HEK293T (cell line): ENCODE results near the gene UBAP2L.

ENCODE experiments used
- CTCF ChIA-PET: fragments of 350-600 bp; formaldehyde crosslinking; extraction: SDS; loops from one replicate; lab custom pipeline; 2021; ENCODE audit warnings: antibody characterized with exemption, inconsistent platforms; lab: Yijun Ruan, JAX
- POLR2A ChIA-PET: fragments of 350-600 bp; formaldehyde crosslinking; extraction: SDS; loops from one replicate; lab custom pipeline; 2020; ENCODE audit warnings: antibody characterized with exemption, inconsistent platforms; lab: Yijun Ruan, JAX
- DNase-seq: peaks from one replicate; pipeline ENCODE4 v3.0.0; 2012; ENCODE audit warnings: mixed read lengths; ENCODE audit errors: extremely low spot score
- ARNT ChIP-seq: fragments of 450-650 bp; IDR thresholded peaks from 2 replicates; pipeline ENCODE4 v1.6.1; 2017; ENCODE audit warnings: mild to moderate bottlenecking
- BHLHE40 ChIP-seq: fragments of 450-650 bp; IDR thresholded peaks from 2 replicates; pipeline ENCODE4 v1.6.1; 2016; ENCODE audit warnings: mild to moderate bottlenecking, moderate library complexity, borderline replicate concordance
- CTBP1 ChIP-seq: fragments of 450-650 bp; IDR thresholded peaks from 2 replicates; pipeline ENCODE4 v1.6.1; 2016; ENCODE audit warnings: borderline replicate concordance
- ELF4 ChIP-seq: fragments of 450-650 bp; IDR thresholded peaks from 2 replicates; pipeline ENCODE4 v1.6.1; 2017; ENCODE audit warnings: antibody characterized with exemption
- FOXA1 ChIP-seq: fragments of 450-650 bp; IDR thresholded peaks from 2 replicates; pipeline ENCODE4 v1.6.1; 2016; ENCODE audit warnings: mild to moderate bottlenecking
- FOXK2 ChIP-seq: fragments of 450-650 bp; IDR thresholded peaks from 2 replicates; pipeline ENCODE4 v1.6.1; 2016; ENCODE audit warnings: mild to moderate bottlenecking
- FOXM1 ChIP-seq: fragments of 450-650 bp; IDR thresholded peaks from 2 replicates; pipeline ENCODE4 v1.6.1; 2017; ENCODE audit warnings: mild to moderate bottlenecking, borderline replicate concordance
- HDGF ChIP-seq: fragments of 450-650 bp; IDR thresholded peaks from 2 replicates; pipeline ENCODE4 v1.6.1; 2017; ENCODE audit warnings: antibody characterized with exemption, borderline replicate concordance
- L3MBTL2 ChIP-seq: fragments of 450-650 bp; conservative IDR thresholded peaks from 2 replicates; pipeline ENCODE4 v1.6.1; 2016; ENCODE audit warnings: mild to moderate bottlenecking
- LEF1 ChIP-seq: fragments of 450-650 bp; IDR thresholded peaks from 2 replicates; pipeline ENCODE4 v1.6.1; 2017; ENCODE audit warnings: mild to moderate bottlenecking, borderline replicate concordance
- NFRKB ChIP-seq: fragments of 450-650 bp; IDR thresholded peaks from 2 replicates; pipeline ENCODE4 v1.6.1; 2016; ENCODE audit warnings: mild to moderate bottlenecking, moderate library complexity
- SP1 ChIP-seq: fragments of 450-650 bp; IDR thresholded peaks from 2 replicates; pipeline ENCODE4 v1.6.1; 2017
- SUZ12 ChIP-seq: fragments of 450-650 bp; IDR thresholded peaks from 2 replicates; pipeline ENCODE4 v1.6.1; 2016; ENCODE audit warnings: mild to moderate bottlenecking
- TARDBP ChIP-seq: fragments of 450-650 bp; IDR thresholded peaks from 2 replicates; pipeline ENCODE4 v1.6.1; 2016
- ZNF384 ChIP-seq: fragments of 450-650 bp; IDR thresholded peaks from 2 replicates; pipeline ENCODE4 v1.6.1; 2016
- TF ChIP-seq, protein P1 (sequence below): fragments of 450-650 bp; IDR thresholded peaks from 2 replicates; pipeline ENCODE4 v1.6.1; 2016

The UBAP2L gene

DNA sequence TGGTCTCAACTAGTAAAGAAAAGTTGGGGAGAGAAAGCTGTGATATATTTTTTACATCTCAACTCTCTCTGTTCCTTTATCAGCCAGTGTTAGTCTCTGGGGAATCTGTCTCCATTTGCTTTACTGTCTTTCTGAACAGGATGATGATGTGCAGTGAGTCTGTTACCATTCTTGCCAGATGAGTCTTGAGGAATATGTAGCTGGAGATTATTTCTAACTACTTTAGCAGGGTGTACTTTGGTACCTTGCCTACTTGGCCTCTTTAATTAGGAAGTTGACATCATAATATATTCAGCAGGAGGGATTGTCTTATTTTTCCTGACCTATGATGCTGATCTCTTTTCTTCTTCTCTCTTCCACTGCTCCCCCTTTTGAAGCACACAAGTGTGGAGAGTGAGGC, 35.9 kb downstream of the UBAP2L start:
- POLR2A ChIA-PET: no interaction called here
- CTCF ChIA-PET: no interaction called here
- no peak for DNase-seq
- TF ChIP-seq ELF4 (no peak), LEF1 (no peak), L3MBTL2 (no peak), NFRKB (no peak), FOXA1 (no peak), TARDBP (no peak), FOXK2 (no peak), SUZ12 (no peak), FOXM1 (no peak), CTBP1 (no peak), ZNF384 (no peak), ARNT (no peak), BHLHE40 (no peak), SP1 (no peak), HDGF (no peak)
- TF ChIP-seq, protein P1, sequence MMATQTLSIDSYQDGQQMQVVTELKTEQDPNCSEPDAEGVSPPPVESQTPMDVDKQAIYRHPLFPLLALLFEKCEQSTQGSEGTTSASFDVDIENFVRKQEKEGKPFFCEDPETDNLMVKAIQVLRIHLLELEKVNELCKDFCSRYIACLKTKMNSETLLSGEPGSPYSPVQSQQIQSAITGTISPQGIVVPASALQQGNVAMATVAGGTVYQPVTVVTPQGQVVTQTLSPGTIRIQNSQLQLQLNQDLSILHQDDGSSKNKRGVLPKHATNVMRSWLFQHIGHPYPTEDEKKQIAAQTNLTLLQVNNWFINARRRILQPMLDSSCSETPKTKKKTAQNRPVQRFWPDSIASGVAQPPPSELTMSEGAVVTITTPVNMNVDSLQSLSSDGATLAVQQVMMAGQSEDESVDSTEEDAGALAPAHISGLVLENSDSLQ: no peak

DNA sequence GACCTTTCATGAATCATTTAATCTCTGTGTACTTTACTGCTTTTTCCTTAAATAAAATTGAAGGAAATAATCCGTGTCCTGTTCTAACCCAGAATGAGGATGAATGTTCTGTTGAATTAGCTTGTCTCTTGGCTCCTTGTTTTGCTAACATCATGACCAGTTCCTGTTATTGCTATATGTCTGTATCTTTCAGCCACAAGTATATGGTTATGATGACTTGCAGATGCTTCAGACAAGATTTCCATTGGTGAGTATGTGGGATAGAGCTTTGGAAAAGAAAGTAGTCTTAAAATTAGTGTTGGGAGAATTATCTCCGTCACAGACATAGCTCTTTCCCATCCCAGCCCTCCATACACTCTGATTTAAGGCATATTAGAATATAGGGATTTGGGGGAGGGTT, 38.0 kb downstream of the UBAP2L start:
- CTCF ChIA-PET: interaction anchor here (1.1 kb wide), 1 partner anchor 59 kb away, joined by 3 read pairs; no protein-coding TSS in a partner anchor
- POLR2A ChIA-PET: interaction anchor here (1.2 to 1.5 kb wide), 2 partner anchors 14 to 38 kb away, joined by 3 to 4 read pairs; partner anchors contain the start of genes HAX1 and UBAP2L

DNA sequence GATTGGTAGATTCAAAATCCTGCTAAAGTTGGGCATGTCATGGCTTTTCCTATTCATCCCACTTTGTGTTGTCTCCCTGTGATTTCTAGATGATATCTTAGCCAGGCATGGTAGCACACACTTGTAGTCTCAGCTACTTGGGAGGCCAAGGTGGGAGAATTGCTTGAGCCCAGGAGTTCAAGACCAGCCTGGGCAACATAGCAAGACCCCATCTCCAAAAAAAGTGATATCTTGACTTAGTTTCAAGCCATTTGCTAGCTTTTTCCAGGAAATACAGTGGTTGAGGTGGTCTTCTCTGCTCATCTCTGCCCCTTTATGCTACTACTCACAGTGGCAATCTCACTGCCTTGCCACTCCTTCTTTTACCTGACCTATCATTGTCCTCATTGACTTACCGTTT, 39.4 kb downstream of the UBAP2L start:
- ChIA-PET CTCF (no interaction called here), POLR2A (interaction anchor here (1.2 kb wide), 1 partner anchor 40 kb away, joined by 3 read pairs; the partner anchor contains the start of gene UBAP2L)
- TF ChIP-seq, protein P1: no peak
- TF ChIP-seq HDGF: no peak
- no peak for TF ChIP-seq ZNF384
- TF ChIP-seq LEF1: no peak
- no peak for DNase-seq

More for the DNA sequence above, 38.0 kb downstream of the UBAP2L start:
- no peak for TF ChIP-seq ELF4
- TF ChIP-seq L3MBTL2: no peak
- TF ChIP-seq TARDBP: no peak
- TF ChIP-seq CTBP1: no peak
- TF ChIP-seq SUZ12: no peak
- no peak for TF ChIP-seq LEF1
- TF ChIP-seq, protein P1: no peak
- TF ChIP-seq HDGF: no peak
- TF ChIP-seq ARNT: no peak
- TF ChIP-seq BHLHE40: no peak
- TF ChIP-seq FOXM1: no peak
- TF ChIP-seq NFRKB: no peak
- TF ChIP-seq FOXK2: no peak
- TF ChIP-seq FOXA1: no peak
- DNase-seq: no peak

DNA sequence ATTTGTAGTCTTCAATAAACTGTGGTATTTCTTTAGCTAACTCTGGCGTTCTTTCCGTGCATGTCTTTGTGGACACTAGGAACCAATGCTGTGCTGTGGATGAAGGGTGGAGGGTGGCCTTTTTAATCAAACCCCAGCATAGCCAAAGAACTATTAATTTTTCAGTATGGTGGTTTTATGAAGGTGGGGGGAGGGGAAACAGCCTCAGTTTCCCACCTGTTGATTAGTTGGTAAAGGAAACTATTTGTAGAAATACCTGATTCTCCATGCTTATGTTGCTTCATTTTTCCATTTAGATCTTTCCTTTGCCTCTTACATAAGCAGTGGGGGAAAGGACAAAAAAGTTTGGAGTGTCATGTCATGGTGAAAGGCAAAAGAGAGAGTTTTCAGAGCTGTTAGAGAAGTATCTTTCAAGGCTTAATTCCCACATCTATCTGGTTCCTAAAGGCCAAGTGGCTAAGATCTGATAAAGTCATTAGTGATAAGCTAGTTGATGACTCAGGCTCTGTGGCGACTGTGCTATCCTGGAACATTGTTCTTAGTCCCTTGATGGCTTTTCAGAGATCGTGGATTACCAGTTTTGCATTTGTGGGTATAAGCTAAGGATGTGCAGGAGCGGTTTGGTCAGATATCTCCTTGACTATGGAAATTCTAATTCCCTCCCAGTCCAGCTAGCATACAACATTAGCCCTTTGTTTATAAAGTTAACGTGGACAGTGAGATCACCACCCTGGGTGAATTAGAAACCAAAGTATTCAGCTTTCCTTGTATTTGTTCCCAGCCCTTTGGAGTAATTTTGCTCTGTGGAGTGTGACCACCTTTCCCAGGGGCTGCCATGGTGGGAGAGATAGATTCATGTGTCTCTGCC, 42.9 kb downstream of the UBAP2L start:
- CTCF ChIA-PET: interaction anchor here (1.0 to 1.4 kb wide), 2 partner anchors 8 to 64 kb away, joined by 3 read pairs; no protein-coding TSS in a partner anchor

DNA sequence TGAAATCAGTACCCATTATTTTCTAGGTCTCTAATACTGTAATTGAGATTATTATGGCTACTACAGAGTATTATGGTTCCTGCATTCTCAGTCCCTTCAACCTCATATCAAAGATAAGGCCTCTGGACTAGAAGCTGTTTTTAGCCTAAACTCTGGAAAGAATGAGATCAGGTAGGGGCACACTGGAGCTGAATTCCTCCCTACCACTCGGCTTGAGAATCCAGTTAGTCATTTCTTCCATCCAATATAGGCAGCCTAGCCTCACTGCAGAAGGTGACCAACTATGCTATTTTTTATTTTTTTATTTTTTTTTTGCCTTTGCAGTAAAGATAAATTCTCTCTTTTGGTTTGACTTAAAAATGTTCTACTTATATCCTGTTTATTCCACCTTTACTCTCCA, 43.7 kb downstream of the UBAP2L start:
- ChIA-PET CTCF (interaction anchor here (1.0 to 1.4 kb wide), 2 partner anchors 7 to 65 kb away, joined by 3 read pairs; no protein-coding TSS in a partner anchor), POLR2A (interaction anchor here (1.0 kb wide), 1 partner anchor 9 kb away, joined by 4 read pairs; no protein-coding TSS in a partner anchor)
- TF ChIP-seq SUZ12 (no peak), HDGF (no peak), ZNF384 (no peak), BHLHE40 (no peak)
- no peak for DNase-seq

More for the DNA sequence above, 42.9 kb downstream of the UBAP2L start:
- TF ChIP-seq TARDBP: no peak
- TF ChIP-seq, protein P1: no peak
- TF ChIP-seq FOXK2: no peak
- no peak for TF ChIP-seq BHLHE40
- no peak for TF ChIP-seq LEF1
- TF ChIP-seq FOXA1: no peak
- no peak for TF ChIP-seq ZNF384
- TF ChIP-seq FOXM1: no peak
- TF ChIP-seq HDGF: no peak
- no peak for TF ChIP-seq ELF4
- no peak for TF ChIP-seq CTBP1
- no peak for DNase-seq
- POLR2A ChIA-PET: interaction anchor here (0.7 kb wide), 1 partner anchor 43 kb away, joined by 3 read pairs; the partner anchor contains the start of gene UBAP2L
